Right renal pelvis (tissue), 4 donors: ENCODE results near the gene MYZAP. TPM values are rescaled to one million over a fixed set of nuclear protein-coding genes. Genes with fewer than 3 reads are reported as not detected.

Experiments used
- DNase-seq, 4 donors: peaks; one replicate each; pipeline ENCODE4 v3.0.0-alpha.2; 2013; ENCODE audit warnings: low read depth in 4 of 4, low spot score in 3 of 4, missing footprints in 1 of 4
- polyA plus RNA-seq, 4 donors: library from polyadenylated mRNA; unstranded; fragments of 120-200 nt; gene quantifications; one replicate each; pipeline ENCODE4 v1.2.1, GENCODE V29; 2013; ENCODE audit not compliant: insufficient read length in 4 of 4

Gene MYZAP
- polyA plus RNA-seq, 4 donors, result 7.2 to 9.7 (median 9.0) TPM

- DNase-seq, result no peak
These were observed 141.0 kb downstream of the MYZAP start for GRCh38 chr15:57732526-57733331.

GRCh38 chr15:57734860-57735259 is 143.2 kb downstream of the MYZAP start:
- DNase-seq, result no peak

Other genes with a start within 250 kb of the MYZAP start
- gene CGNL1, start 215.4 kb upstream of the MYZAP start, polyA plus RNA-seq, result 10 to 100 TPM; 57.5 to 67.3 (median 63.9) TPM
- gene POLR2M, start 114.8 kb downstream of the MYZAP start, polyA plus RNA-seq, result 100 to 1,000 TPM in 3 of 4 donors, 10 to 100 TPM in 1; 86.7 to 115 (median 114) TPM